ENCODE results near the gene TSKU.

The TSKU gene

GRCh38 chr11:76770642-76771445, 12.3 kb upstream of the TSKU start:
- DNase-seq: no peak

- DNase-seq: no peak
Measured at GRCh38 chr11:76771446-76772099, 11.6 kb upstream of the TSKU start.

GRCh38 chr11:76772100-76772782, 10.9 kb upstream of the TSKU start:
- DNase-seq: no peak

- no peak for DNase-seq
Measured at GRCh38 chr11:76772783-76773106, 10.4 kb upstream of the TSKU start.

DNA sequence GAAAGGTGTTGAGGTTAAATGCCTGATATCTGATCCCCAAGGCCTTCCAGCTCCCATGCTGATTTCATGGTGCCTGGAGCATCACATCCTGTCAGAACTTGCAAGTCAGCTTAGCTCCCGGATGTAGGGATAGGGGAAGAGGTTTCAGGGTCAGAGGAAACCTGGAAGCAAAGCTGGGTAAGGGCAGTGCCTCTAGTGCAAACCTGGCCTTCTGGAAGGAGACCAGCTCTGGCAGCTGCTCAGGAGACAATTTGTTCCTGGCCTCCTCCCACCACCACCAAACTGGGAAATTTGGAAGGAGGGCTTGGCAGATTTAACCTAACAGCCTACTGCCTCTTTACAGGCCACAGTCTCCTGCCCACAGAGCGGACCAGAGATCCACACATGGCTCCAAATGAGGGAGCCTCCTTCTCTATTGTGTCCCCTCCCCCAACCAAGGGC, 9.2 kb upstream of the TSKU start:
- peak in 1 of 14 donors; percentile 87 for DNase-seq

DNA sequence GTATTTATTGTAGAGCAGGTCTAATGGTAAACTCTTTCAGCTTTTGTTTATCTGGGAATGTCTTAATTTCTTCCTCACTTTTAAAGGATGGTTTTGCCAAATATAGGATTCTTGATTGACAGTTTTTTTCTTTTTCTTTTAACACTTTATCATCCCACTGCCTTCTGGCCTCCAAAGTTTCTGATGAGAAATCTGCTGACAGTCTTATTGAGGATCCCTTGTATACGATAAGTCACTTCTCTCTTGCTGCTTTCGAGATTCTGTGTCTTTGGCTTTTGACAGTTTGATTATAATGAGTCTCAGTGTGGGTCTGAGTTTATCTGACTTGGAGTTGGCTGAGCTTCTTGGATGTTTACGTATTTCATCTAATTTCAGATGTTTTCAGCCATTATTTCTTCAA, 6.7 kb upstream of the TSKU start:
- DNase-seq: no peak

GRCh38 chr11:76777305-76777704, 5.9 kb upstream of the TSKU start:
- DNase-seq: no peak

- DNase-seq: no peak
Measured at GRCh38 chr11:76777876-76778275, 5.3 kb upstream of the TSKU start.

GRCh38 chr11:76778874-76779273, 4.3 kb upstream of the TSKU start:
- DNase-seq: no peak

DNA sequence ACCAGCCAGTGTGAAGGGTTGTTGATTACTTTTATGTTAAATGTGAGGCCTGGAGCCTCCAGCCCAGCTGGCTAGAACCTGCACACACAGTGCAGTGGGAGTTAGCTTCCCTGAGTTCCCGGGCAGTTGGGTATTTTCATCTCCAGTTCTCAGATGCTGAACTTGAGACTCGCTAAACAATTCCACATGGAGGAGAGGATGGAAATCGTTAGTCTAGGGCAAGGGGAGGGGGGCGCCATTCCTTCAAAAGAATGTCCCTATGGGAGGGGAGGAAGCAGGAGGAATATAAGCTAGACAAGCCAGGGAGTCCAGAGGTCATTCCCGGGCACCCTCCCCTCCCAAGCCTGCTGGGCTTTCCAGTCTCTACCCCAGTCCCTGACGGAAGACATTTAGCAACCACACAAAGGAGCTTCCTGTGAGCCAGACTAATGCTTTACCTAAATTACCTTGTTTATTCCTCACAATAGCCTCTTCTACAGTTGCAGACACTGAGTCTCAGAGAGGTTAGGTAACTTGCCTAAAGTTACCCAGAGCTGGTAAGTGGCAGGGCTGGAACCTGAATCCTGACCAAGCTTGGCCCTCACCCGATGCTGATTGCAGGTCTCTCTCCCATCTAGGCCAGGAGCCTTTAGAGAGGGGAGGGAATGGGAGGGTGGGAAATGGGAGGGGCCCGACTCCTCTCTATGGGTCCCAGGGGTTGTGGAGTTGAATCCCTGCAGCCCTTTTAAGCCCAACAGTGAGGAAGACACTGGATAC, 1.9 kb upstream of the TSKU start:
- no peak for DNase-seq

- DNase-seq: peak in 1 of 14 donors; percentile 11
Measured at GRCh38 chr11:76781807-76782530, 1.2 kb upstream of the TSKU start.

DNA sequence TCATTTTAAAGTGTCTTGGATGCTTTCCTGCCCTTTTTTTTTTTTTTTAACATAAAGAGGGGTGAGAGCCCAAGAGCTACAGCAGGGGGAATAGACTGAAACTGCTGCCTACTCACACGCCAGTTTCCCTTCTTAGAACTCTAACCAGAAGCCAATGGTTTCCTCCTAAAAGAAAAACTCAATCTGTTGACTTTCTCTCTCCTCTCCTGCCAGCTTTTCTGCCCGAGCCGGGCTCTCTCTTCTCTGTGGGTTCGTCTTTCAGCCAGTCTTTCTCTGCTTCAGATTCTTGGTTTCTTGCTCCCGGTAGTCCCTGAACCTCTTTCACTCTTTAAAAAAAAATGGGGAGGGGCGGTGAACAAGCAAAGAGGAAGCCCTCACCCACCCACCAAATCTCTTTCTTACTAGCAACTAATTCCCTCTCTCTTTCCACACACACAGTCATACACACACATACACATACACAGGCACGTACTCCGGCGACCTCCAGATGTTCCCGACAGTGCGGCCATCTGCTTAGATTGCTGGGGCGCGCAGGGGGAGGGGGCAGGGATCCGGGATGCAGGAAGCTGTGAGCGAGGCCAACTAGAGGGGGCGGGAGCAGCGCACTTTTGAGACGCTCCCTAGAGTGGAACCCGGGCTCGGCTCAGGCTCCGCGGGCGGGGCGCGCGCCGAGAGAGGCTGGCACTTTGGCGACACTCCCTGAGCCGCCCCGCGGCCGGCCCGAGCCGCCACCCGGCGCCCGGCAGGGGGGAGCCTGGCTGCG, 444 bp upstream of the TSKU start:
- peak in 11 of 14 donors; percentile 23 to 67 (median 42) for DNase-seq

DNA sequence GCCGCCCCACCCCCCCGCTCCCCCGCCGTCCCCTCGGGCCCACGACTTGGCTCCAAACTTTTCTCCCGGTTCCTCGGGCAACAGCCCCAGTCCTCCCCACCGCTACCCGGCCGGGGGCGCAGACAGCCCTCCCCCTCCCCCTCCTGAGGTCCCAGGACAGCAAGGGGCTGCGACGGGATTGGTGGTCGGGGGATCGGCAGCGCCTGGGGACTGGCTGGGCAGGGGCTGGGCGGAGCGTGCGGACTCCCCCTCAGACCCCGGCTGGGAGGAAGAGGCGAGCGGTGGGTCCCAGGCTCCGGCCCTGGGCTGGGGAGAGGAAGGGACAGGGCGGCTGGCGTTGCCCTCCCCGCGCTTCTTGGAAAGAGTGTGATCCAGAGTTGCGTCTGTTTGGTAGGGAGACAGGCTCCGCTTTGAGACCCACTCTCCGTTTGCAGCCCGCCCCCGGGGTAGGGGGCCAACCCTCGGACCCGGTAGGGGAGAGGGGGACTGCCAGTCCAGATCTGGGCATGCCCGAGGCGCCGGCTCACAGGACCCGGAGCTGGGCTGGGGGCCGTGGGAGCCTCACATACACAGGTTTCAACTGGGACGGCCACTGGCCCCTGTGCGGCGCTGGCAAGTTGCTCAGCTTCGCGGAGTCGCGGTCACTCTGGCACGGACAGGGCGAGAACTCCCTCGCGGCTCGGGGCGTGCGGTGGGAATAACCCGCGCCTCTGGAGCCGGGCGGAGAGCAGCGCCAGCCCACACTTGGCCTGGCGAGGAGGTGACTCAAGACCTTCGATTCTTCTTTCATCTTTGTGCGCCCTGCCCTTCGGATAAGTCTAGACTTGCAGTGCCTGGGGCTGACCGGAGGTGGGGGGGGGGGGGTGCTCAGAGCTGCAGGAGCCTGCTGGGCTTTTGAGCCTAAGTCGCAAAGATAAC, 999 bp downstream of the TSKU start:
- peak in 5 of 14 donors; percentile 32 to 57 (median 36) for DNase-seq

DNA sequence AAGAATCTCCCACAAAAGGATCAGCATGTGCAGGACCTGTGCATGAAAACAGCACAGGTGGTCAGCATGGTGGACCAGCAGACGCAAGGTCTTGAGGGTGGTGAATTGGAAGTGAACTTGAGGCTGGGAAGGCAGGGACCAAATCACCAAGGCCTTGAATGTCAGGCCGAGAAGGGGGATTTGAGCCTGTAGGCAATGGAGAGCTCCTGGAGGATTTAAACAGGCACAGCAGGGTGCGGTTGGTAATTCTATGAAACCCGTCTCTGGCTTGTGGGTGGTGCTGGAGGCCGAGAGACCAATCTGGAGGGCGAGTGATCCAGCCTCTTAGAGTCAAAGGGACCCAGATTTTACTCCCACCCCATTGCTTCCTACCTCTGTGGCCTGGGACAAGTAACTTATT, 2.4 kb downstream of the TSKU start:
- DNase-seq: no peak

DNA sequence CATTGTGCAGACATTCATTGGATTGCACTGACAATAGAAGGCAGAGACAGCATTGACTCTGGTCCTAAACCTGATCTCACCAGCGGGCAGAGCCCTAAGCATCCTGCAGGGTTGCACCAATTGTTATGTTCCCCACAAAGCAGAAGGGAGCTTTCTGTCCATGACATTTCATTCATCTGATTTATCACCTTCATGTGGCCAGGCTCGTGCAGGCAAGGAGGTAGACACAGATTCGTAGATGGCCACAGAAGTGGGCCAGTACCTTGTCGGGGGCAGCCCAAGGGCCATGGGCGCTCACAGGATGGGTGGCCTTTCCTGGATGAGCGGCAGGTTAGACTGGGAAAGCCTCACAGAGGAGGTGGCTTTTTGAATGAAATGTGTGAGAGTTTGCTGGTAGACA, 2.9 kb downstream of the TSKU start:
- no peak for DNase-seq

GRCh38 chr11:76786441-76787014, 3.4 kb downstream of the TSKU start:
- DNase-seq: no peak

- DNase-seq: no peak
Measured at GRCh38 chr11:76787271-76787670, 4.1 kb downstream of the TSKU start.

GRCh38 chr11:76787911-76788596, 4.9 kb downstream of the TSKU start:
- DNase-seq: no peak
